ENCODE results near the gene MMS22L.
A peak's percentile ranks its signal among the peaks of the same experiment; 100 is the strongest.
"Not testable (repeated sequence)": the region's sequence is repeated elsewhere in the genome, so short reads cannot be mapped to it uniquely, and the experiment has no call there.

The MMS22L gene

GRCh38 chr6:97246842-97247241 is 36.2 kb downstream of the MMS22L start:
- no peak for DNase-seq (ENCODE audit: low read depth in 2 of 2)

- DNase-seq (ENCODE audit: low read depth in 2 of 2) = no peak
These were observed 42.8 kb downstream of the MMS22L start for GRCh38 chr6:97240222-97240621.

GRCh38 chr6:97231911-97232310 is 51.1 kb downstream of the MMS22L start:
- no peak for DNase-seq (ENCODE audit: low read depth in 2 of 2)

GRCh38 chr6:97222903-97223302 is 60.1 kb downstream of the MMS22L start:
- no peak for DNase-seq (ENCODE audit: low read depth in 2 of 2)

- DNase-seq (ENCODE audit: low read depth in 2 of 2) = no peak
These were observed 64.1 kb downstream of the MMS22L start for GRCh38 chr6:97218912-97219311.

GRCh38 chr6:97215157-97215769 is 67.8 kb downstream of the MMS22L start:
- no peak for DNase-seq (ENCODE audit: low read depth in 2 of 2)

GRCh38 chr6:97214671-97215070 is 68.3 kb downstream of the MMS22L start:
- DNase-seq (ENCODE audit: low read depth in 2 of 2) = no peak

GRCh38 chr6:97207383-97207782 is 75.6 kb downstream of the MMS22L start:
- DNase-seq (ENCODE audit: low read depth in 2 of 2) = no peak

GRCh38 chr6:97205966-97206365 is 77.0 kb downstream of the MMS22L start:
- no peak for DNase-seq (ENCODE audit: low read depth in 2 of 2)

GRCh38 chr6:97203343-97203742 is 79.7 kb downstream of the MMS22L start:
- no peak for DNase-seq (ENCODE audit: low read depth in 2 of 2)

- no peak for DNase-seq (ENCODE audit: low read depth in 2 of 2)
These were observed 84.9 kb downstream of the MMS22L start for GRCh38 chr6:97198046-97198565.

- no peak for DNase-seq (ENCODE audit: low read depth in 2 of 2)
These were observed 87.9 kb downstream of the MMS22L start for GRCh38 chr6:97195117-97195516.

GRCh38 chr6:97189767-97190166 is 93.2 kb downstream of the MMS22L start:
- DNase-seq (ENCODE audit: low read depth in 2 of 2) = no peak

- no peak for DNase-seq (ENCODE audit: low read depth in 2 of 2)
These were observed 95.1 kb downstream of the MMS22L start for GRCh38 chr6:97187951-97188350.

- peak; percentile 17 to 33 for DNase-seq (ENCODE audit: low read depth in 2 of 2)
These were observed 96.5 kb downstream of the MMS22L start for GRCh38 chr6:97186416-97186999.

GRCh38 chr6:97177905-97178304 is 105.1 kb downstream of the MMS22L start:
- DNase-seq (ENCODE audit: low read depth in 2 of 2) = no peak

- no peak for DNase-seq (ENCODE audit: low read depth in 2 of 2)
These were observed 106.5 kb downstream of the MMS22L start for GRCh38 chr6:97176468-97176867.

- DNase-seq (ENCODE audit: low read depth in 2 of 2) = no peak
These were observed 107.2 kb downstream of the MMS22L start for GRCh38 chr6:97175806-97176205.

GRCh38 chr6:97174471-97174870 is 108.5 kb downstream of the MMS22L start:
- DNase-seq (ENCODE audit: low read depth in 2 of 2) = no peak

- no peak for DNase-seq (ENCODE audit: low read depth in 2 of 2)
These were observed 122.7 kb downstream of the MMS22L start for GRCh38 chr6:97160280-97160679.

- not testable (repeated sequence) for DNase-seq (ENCODE audit: low read depth in 2 of 2)
These were observed 127.6 kb downstream of the MMS22L start for GRCh38 chr6:97155447-97155846.

GRCh38 chr6:97154015-97154414 is 129.0 kb downstream of the MMS22L start:
- no peak for DNase-seq (ENCODE audit: low read depth in 2 of 2)

- DNase-seq (ENCODE audit: low read depth in 2 of 2) = no peak
These were observed 131.4 kb downstream of the MMS22L start for GRCh38 chr6:97151601-97152000.

- DNase-seq (ENCODE audit: low read depth in 2 of 2) = no peak
These were observed 132.1 kb downstream of the MMS22L start for GRCh38 chr6:97150932-97151331.

All from stimulated activated CD4-positive, alpha-beta T cell treated with anti-CD3 and anti-CD28 coated beads, Interleukin-1b, Interleukin-23, amount 100 ng/mL, for 1 hour (primary cell).